Measurements from ENCODE around the gene ERVV-1.

ERVV-1 gene

GRCh38 chr19:53004242-53004641, 9.5 kb upstream of the ERVV-1 start:
- no peak overlapping the region for H3K4me3 ChIP-seq (ENCODE audit: low read depth, low read length)
- DNase-seq (ENCODE audit: low read depth) = no peak
- no peak for TF ChIP-seq CTCF (IDR thresholded peaks at IDR 0.05; ENCODE audit: insufficient read depth, low read depth, low read length, missing control alignments)

- H3K4me3 ChIP-seq (ENCODE audit: low read depth, low read length) = no peak overlapping the region
- no peak for DNase-seq (ENCODE audit: low read depth)
- TF ChIP-seq CTCF (IDR thresholded peaks at IDR 0.05; ENCODE audit: insufficient read depth, low read depth, low read length, missing control alignments) = no peak
Measured at GRCh38 chr19:53007200-53007599, 6.5 kb upstream of the ERVV-1 start.

GRCh38 chr19:53007606-53008005, 6.1 kb upstream of the ERVV-1 start:
- TF ChIP-seq CTCF (IDR thresholded peaks at IDR 0.05; ENCODE audit: insufficient read depth, low read depth, low read length, missing control alignments) = no peak
- no peak overlapping the region for H3K4me3 ChIP-seq (ENCODE audit: low read depth, low read length)
- DNase-seq (ENCODE audit: low read depth) = no peak

GRCh38 chr19:53008061-53008778, 5.5 kb upstream of the ERVV-1 start:
- no peak for TF ChIP-seq CTCF (IDR thresholded peaks at IDR 0.05; ENCODE audit: insufficient read depth, low read depth, low read length, missing control alignments)
- no peak overlapping the region for H3K4me3 ChIP-seq (ENCODE audit: low read depth, low read length)

GRCh38 chr19:53010494-53010893, 3.2 kb upstream of the ERVV-1 start:
- no peak overlapping the region for H3K4me3 ChIP-seq (ENCODE audit: low read depth, low read length)
- TF ChIP-seq CTCF (IDR thresholded peaks at IDR 0.05; ENCODE audit: insufficient read depth, low read depth, low read length, missing control alignments) = no peak
- DNase-seq (ENCODE audit: low read depth) = no peak

More at GRCh38 chr19:53008061-53008778, 5.5 kb upstream of the ERVV-1 start:
- no peak for DNase-seq (ENCODE audit: low read depth)

GRCh38 chr19:53012006-53012405, 1.7 kb upstream of the ERVV-1 start:
- no peak for TF ChIP-seq CTCF (IDR thresholded peaks at IDR 0.05; ENCODE audit: insufficient read depth, low read depth, low read length, missing control alignments)
- DNase-seq (ENCODE audit: low read depth) = no peak
- H3K4me3 ChIP-seq (ENCODE audit: low read depth, low read length) = no peak overlapping the region

GRCh38 chr19:53015159-53015558, 1.4 kb downstream of the ERVV-1 start:
- no peak for TF ChIP-seq CTCF (IDR thresholded peaks at IDR 0.05; ENCODE audit: insufficient read depth, low read depth, low read length, missing control alignments)

More at GRCh38 chr19:53015159-53015558, 1.4 kb downstream of the ERVV-1 start:
- H3K4me3 ChIP-seq (ENCODE audit: low read depth, low read length) = no peak overlapping the region
- no peak for DNase-seq (ENCODE audit: low read depth)

All from GM12865 (cell line).